IPS-NIHi11 (cell line): Measurements from ENCODE around the gene COX6A2.

Experiments
- DNase-seq: peaks from one replicate; pipeline ENCODE4 v3.0.0; 2012; ENCODE audit warnings: mixed read lengths, low spot score

Gene COX6A2

DNA sequence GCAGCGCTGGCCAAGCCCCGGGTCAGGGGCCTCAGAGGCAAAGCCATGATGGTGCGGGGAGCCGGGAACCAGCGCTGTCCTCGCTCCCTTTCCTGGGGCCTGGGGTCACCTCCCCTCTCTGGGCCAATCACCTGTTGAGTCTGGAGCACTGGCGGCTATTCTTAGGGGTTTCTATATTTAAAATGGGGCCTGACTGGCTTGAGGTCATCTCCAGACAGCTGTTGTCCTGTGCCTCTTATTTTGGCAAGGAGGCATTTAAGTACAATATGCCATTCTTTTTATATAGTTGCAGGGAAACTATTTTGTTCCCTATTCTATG lies at the start of gene COX6A2:
COX6A2 (minus strand) TSS at position 82 of the 319 bp plus-strand sequence; CDS start at position 47, 35 bp downstream.
- DNase-seq: no peak

DNA sequence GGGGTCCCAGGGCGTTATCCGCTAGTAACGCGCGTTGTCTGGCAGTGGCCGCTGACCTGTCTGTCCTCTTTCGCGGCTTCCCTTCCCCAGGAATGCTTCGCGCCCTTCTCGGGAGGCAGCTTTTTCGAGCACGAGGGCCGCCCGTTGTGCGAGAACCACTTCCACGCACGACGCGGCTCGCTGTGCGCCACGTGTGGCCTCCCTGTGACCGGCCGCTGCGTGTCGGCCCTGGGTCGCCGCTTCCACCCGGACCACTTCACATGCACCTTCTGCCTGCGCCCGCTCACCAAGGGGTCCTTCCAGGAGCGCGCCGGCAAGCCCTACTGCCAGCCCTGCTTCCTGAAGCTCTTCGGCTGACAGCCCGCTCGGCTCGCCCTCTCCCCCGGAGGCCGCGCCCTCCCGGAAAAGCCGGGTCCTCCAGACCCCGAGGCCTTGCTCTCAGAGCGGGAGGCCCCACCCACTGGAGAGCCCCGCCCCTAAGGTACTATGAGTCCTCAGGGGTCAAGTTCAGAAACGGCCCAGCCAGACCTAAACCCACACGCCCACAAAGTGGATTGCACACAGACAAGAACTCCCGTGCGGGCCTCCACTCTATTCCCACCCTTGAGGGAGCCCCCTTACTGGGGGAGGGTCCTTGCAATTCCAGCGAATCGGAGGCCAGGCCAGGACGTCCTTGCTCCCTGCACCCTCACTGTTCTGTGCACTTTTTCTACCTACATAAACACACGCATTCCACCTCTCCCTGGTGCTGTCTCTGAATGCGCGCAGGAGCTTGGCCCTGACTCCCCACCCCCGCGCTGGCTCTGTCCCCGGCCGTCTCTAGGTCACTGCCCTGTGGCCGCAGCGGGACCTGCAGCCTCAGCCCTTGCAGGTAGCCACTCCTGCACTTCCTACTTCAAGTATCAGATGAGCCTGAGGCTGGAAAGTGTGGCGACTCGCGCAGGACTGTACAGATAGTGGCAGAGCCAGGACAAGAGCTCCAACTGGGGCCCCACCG lies 49.4 kb upstream of the COX6A2 start:
- DNase-seq: peak; percentile 80

DNA sequence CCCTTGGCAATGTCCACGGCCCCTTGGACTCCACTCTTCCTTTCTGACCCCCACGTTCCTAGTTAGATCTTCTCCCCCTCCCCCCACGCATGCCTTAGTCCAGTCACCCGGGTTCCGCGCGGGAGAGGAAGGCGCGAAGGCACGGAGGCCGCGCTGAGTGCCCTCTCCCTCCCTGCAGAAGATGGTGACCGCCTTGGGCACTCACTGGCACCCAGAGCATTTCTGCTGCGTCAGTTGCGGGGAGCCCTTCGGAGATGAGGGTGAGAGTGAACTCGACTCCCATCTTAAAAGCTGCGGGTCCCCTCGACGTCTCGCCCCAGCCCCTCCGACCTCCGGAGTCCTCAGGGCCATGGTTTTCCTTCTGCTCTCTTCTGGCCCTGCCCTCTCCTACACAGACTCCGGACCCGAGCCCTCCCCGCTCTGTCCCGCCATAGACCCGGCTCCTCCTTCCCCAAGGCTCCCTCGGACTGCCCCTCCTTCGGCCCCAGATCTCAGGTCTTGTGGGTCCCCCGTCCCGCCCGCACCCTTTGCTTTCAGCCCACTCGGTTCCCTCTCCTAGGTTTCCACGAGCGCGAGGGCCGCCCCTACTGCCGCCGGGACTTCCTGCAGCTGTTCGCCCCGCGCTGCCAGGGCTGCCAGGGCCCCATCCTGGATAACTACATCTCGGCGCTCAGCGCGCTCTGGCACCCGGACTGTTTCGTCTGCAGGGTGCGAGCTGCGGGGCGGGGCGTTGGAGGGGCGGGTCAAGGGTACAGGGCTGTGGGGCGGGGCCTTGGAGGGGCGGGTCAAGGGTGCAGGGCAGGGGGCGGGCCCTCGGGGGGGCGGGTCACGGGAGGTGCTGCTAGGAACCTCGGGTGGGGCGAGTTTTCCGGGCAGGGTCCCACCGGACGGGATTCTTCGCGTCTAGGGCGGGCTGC lies 48.4 kb upstream of the COX6A2 start:
- DNase-seq: peak; percentile 80

DNA sequence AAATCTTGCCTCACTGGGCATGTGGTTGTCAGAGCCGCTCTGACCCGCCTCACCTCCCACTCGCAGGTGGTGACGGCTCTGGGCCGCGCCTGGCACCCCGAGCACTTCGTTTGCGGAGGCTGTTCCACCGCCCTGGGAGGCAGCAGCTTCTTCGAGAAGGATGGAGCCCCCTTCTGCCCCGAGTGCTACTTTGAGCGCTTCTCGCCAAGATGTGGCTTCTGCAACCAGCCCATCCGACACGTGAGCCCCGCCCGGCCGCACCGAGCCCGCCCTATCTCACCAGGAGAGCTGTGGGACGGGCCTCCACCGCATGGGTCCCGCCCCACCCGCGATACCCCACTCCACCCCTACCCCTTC lies 47.8 kb upstream of the COX6A2 start:
- DNase-seq: no peak

DNA sequence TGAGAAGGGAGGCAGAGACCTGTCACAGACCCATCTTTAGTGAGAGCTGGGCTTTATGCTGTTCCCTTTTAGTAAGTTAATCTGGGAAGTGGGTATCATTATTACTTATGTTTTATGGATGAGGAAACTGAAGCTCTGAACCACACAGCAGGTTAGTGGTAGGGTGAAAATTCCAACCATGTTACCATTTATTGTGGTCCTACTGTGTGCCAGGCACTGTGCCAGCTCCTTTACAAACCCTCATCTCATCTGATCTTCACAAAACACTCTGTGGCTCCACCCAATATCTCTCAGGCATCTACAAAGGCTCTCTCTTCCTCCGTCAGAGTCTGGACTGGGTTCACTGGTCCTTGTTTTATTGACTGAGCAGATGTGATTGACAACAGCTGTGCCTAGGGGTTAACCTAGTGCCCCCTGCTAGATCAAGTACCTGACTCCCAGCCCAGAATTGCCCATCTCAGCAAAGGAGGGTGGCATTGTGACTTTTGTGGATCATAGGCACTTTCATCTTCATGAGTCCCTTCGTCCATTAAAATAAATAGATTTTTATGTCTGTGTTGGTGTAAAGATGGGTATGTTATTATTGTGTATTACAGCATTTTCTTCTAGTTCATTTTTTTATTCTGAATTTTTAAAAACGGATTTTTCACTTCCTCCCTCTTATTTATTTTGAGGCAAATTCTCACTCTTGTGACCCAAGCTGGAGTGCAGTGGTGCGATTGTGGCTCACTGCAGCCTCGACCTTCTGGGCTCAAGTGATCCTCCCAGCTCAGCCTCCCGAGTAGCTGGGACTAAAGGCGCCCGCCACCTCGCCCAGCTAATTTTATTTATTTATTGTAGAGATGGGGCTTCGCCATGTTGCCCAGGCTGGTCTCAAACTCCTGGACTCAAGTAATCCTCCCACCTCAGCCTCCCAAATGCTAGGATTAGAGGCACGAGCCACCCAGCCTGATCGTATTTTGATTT lies 46.9 kb upstream of the COX6A2 start:
- DNase-seq: no peak

DNA sequence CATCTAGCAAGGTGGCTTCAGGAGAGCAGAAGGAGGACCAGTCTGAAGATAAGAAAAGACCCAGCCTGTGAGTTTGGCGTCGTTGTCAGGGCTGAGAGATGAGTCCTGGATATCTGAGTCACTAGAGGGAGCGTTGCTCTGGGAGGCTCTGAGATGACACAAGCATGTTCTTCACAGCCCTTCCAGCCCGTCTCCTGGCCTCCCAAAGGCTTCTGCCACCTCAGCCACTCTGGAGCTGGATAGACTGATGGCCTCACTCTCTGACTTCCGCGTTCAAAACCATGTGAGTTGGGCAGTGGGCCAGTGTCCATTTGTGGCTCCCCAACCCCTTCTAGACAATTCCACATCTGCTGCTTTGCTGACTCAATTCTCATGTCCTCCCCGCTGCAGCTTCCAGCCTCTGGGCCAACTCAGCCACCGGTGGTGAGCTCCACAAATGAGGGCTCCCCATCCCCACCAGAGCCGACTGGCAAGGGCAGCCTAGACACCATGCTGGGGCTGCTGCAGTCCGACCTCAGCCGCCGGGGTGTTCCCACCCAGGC lies 46.1 kb upstream of the COX6A2 start:
- no peak for DNase-seq

DNA sequence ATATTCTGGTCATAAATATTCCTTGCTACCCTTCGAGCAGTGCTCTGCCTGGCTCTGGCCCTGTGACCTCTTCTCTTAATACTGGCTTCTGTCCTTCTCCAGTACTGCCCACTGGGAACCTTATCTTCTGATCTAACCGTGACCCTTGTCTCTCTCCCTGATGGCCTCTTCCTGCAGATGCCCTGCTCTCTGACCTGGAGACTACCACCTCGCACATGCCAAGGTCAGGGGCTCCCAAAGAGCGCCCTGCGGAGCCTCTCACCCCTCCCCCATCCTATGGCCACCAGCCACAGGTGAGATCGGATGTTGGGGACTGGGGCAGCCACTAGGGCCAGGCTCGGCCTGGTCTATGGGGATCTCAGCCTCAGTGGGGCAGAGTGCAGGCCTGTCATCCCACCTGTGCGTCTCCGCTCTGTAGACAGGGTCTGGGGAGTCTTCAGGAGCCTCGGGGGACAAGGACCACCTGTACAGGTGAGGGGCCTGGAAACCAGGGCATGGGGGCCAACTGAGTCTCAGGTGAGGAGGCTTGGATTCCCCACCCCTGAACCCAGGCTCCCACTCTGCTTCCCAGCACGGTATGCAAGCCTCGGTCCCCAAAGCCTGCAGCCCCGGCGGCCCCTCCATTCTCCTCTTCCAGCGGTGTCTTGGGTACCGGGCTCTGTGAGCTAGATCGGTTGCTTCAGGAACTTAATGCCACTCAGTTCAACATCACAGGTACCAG lies 45.3 kb upstream of the COX6A2 start:
- DNase-seq: no peak

DNA sequence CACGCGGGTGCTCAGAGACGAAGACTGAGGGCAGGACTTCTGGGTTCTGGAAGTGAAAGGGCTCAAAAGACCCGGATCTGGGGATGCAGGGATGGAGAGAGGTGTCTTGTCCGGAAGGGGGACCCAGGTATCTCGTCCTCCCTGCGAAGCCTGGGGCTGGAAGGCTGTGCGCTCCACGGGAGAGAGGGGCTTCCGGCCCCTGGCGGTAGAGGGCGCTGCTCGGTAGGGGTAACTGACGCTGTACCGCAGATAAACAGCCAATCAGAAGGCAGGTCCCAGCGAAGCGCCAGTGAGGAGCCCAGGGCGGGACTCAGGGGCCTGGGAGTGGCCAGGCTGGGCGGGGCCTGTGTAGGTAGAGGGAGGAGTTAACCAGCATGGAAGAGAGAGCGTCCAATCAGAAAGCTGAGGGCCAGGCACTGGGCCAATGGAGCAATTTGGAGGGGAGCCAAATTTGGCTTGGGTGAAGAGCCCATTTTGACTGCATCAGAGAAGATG lies 44.6 kb upstream of the COX6A2 start:
- DNase-seq: peak; percentile 91

DNA sequence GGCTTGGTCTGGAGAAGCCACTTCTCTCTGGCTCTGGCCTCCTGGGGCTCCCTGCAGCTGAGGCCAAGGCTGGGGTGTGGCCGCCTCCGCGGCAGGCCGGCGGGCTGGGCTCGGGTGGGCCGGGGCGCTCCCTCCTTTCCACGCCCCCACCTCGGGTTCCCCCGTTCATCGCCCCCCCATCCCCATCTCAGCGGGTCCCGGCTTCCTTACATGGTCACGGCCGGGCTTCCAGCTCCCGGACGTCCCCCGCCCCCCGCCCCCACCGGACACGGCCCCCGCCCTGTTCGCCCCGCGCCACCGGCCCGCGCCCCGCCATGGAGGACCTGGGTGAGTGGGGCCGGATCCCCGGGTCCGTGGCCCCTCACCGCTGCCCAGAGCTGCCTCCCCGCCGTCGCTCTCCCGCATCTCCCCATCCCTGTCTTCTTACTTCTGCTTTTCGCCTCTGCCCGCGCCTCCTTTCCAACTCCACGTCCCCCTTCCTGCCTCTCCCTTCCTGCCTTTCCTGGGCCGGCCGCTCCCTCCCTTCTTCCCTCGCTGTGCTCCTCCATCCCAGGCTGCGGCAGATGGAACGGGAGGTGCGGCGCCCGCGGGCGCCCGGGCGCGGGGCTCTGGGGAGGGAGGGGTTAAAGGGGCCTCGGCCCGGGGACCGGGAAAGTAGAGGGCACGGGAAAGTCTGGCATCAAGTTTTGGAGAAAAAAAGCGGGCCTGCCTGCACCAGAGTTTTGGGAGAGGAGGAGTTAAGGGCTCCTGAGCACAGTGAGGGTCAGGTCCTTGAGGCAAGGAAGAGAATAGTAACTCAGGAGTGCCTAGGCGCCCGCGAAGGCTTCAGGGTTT lies 43.9 kb upstream of the COX6A2 start, which contains the start of gene TGFB1I1:
TGFB1I1 (plus strand) TSS at position 278 of the 834 bp plus-strand sequence; CDS start at position 315, 37 bp downstream.
- peak; percentile 72 for DNase-seq

DNA sequence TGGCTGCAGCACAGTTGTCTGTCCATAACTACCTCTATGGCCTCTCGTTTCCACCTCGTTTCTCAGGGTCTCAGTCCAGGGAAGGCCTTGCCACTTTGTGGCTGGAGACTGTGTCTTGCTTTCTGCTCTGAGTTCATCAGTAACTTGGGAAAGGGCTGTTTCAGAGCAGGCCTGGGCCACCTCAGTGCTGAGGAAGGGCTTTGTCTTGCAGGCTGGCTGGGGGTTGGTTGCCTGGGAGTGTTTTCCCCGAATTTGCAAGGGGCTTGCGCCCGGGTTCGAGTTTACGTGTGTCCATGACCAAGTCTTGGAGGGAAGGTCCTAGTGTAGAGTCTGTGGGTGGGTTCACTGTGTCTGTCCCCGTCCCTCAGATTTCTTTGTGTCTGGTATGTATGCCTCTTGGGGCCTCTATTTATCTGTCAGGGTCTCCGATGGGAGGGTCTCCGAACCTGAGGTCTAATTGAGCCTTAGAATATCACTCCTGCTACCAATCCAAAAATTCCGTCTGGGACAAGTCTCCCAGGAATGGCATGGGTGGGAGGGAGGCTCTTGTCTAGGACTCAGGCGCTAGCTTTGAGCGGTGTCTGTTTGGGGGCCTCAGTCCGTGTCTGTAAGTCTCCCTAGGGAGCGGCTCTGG lies 43.2 kb upstream of the COX6A2 start:
- no peak for DNase-seq

DNA sequence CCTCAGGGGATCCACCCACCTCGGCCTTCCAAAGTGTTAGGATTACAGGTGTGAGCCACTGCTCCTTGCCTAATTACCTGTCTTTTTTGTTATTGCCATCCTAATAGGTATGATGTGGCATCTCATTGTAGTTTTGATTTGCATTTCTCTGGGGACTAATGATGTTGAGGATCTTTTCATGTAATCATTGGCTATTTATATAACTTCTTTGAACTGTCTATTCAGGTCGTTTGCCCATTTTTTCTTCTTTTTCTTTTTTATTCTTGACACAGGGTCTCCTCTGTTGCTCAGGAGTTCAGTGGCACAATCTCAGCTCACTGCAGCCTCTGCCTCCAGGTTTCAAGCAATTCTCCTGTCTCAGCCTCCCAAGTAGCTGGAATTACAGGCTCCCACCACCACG lies 42.5 kb upstream of the COX6A2 start:
- no peak for DNase-seq

DNA sequence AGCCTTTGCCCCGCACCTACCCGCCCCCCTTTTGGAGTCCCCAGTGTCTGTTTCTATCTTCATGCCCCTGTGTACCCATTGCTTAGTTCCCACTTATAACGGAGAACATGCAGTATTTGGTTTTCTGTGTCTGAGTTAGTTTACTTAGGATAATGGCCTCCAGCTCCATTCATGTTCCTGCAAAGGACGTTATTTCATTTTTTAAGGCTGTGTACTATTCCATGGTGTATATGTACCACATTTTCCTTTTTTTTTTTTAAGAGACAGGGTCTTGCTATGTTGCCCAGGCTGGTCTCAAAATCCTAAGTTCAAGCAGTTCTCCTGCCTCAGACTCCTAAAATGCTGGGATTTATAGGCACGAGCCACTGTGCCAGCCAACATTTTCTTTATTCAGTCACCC lies 39.7 kb upstream of the COX6A2 start:
- no peak for DNase-seq

DNA sequence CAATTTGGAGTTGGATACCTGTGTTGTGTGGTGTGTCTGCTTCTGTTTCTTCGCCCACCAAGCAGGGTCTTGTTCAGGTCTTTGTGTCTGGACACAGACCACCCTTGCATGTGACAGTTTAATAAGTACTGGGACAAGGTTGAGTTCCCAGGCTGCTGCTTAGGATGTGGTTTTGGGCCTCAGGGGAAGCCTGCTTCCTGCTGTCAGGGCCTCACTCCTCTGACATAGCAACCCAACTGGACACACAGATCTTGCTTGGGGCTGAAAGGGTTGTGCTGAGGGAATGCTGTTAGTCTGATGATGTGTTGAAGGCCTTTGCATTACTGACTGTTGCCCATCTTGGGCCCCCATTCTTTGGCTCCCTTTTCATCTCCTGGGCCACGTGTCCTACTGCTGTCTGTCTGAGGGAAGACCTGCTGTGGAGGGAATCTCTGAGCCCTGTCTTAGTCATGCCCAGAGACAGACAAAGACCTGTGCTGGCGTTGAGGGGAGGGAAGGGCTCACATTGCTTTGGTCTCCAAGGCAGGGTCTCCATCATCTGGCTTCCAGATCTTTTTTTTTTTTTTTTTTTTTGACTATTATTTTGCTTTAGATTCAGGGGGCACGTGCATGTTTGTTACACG lies 39.1 kb upstream of the COX6A2 start:
- no peak for DNase-seq

DNA sequence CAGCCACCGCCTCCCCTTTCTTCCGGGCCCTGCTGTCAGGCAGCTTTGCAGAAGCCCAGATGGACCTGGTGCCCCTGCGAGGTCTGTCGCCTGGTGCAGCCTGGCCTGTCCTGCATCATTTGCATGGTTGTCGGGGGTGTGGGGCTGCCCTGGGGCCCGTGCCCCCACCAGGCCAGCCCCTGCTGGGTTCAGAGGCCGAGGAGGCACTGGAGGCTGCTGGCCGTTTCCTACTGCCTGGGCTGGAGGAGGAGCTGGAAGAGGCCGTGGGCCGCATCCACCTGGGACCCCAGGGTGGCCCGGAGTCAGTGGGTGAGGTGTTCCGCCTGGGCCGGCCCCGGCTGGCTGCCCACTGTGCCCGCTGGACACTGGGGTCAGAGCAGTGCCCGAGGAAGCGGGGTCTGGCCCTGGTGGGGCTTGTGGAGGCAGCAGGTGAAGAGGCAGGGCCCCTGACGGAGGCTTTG lies 38.3 kb upstream of the COX6A2 start:
- no peak for DNase-seq

DNA sequence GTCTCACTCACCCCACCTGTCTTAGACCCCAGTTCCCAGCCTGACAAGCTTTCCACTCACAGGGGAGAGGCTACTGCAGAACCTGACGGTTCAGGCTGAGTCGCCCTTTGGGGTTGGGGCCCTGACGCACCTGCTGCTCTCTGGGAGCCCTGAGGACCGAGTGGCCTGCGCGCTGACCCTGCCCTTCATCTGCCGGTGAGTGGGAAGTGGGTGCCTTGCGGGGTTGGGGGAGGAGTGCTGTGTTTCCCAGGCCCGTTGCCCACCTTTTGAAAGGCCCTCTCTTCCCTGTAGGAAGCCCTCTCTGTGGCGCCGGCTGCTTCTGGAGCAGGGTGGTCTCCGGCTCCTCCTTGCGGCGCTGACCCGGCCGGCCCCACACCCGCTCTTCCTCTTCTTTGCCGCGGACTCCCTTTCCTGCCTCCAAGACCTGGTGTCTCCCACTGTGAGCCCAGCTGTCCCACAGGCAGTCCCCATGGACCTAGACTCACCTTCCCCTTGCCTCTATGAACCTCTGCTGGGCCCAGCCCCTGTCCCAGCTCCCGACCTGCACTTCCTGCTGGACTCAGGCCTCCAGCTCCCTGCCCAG lies 37.7 kb upstream of the COX6A2 start:
- no peak for DNase-seq

DNA sequence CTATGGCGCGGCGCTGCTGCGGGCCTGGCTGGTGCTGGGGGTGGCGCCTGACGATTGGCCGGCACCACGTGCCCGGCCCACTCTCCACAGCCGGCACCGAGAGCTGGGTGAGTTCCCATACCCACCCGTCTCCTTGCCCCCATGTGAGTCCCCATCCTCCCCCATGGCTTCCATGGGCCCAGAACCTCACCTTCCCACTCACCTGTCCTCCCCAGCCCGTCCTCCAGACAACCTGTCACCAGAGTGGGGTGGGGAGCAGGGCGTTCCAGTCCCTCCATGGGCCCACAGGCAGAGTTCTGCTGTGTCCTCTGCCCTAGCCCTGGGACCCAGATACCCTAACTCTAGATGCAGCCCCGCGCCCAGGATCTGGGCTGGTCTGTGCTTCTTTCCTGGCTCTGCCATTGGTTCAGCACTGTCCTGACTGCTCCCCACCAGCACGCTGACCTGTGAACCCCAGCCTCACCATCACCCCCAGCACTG lies 36.7 kb upstream of the COX6A2 start:
- DNase-seq: no peak

DNA sequence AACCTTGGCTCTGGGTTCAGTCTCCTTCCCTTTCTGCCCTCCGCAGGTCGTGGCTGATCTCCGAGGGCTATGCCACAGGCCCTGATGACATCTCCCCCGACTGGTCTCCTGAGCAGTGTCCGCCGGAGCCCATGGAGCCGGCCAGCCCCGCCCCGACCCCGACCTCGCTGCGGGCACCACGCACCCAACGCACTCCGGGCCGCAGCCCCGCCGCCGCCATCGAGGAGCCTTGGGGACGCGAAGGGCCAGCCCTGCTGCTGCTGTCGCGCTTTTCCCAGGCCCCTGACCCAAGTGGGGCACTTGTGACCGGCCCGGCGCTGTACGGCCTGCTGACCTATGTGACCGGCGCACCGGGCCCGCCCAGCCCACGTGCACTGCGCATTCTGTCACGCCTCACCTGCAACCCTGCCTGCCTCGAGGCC lies 36.2 kb upstream of the COX6A2 start:
- no peak for DNase-seq
